Lower leg skin (tissue), 4 donors: ENCODE measurements around the gene SYTL1. TPM values are rescaled to one million over a fixed set of nuclear protein-coding genes. Genes with fewer than 3 reads are reported as not detected.

Experiments used
- DNase-seq, 2 donors: peaks; one replicate each; pipeline ENCODE4 v3.0.0-alpha.2; 2019; ENCODE audit warnings: low spot score in 2 of 2
- H3K4me3 ChIP-seq: fragments of 200-600 bp; sonication (generic); 2 replicates; pipeline ENCODE4 v1.5.1; 2017; ENCODE audit warnings: mild to moderate bottlenecking, low read depth; ENCODE audit not compliant: poor library complexity, severe bottlenecking
- POLR2A ChIP-seq, 2 donors: fragments of 450-650 bp; IDR thresholded peaks; one replicate each; pipeline ENCODE4 v1.6.1; 2016 to 2017; ENCODE audit warnings: antibody characterized with exemption in 2 of 2, mild to moderate bottlenecking in 1 of 2, moderate library complexity in 1 of 2
- WGBS, 2 donors: methylation state at CpG; one replicate each; pipeline ENCODE4 v1.1.5; 2018; 5-methylcytosine and 5-hydroxymethylcytosine counted together
- intact Hi-C: fragments of 100-400 bp; cut with DNase I; formaldehyde crosslinking; loops from one replicate; pipeline ENCODE4 v1.15.0; 2023; ENCODE audit warnings: low total_unique reads
- total RNA-seq, 4 donors: library from RNA; depleted of rRNA; stranded (reverse); fragments of >200 nt; gene quantifications; one replicate each; pipeline ENCODE4 v1.1.0, GENCODE V29; 2016
- TF ChIP-seq, protein P1 (sequence below), 3 donors: fragments of 450-650 bp; IDR thresholded peaks; one replicate each; pipeline ENCODE4 v1.5.1; 2016; ENCODE audit warnings: antibody characterized with exemption in 3 of 3, mild to moderate bottlenecking in 3 of 3, moderate library complexity in 2 of 3

Gene SYTL1
- total RNA-seq, 4 donors from 2014 or later, result 183 to 231 (median 219) TPM

DNA sequence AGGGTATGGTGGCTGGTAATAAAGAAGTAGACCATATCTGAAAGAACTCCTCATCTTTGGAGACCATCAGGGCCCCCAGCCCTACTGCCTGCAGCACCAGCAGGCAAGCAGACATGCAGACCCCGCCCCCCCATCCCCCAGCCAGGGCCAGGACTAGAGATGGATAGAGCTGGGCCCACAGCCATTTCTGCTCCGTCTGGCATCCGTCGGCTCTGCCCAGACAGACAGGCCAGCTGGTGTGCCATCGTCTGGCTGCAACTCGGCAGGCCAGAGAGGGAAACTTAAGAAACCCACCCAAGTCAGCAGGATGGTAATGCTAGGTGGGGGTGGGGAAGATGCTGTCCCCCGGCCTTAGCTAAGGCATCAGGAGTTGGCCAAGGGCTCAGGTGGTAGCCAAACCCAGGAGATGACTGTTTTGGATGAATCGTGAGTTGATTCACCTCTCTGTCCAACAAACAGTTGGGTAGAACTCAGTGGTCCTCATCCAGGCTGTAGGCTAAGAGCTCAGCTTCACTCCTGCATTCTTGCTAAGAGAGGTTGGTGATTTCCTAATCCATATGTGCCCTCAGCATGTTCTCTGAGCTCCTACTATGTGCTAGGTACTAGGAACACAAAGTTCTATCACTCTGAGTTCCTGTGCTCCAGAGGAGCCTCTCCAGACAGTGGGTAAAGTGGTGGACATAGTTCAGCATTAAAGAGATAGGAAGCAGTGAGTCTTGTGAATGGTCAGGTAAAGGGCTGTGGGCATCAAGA, 43.0 kb upstream of the SYTL1 start:
- intact Hi-C loops, result loop anchor here (10.0 kb wide), 1 partner anchor 306 kb away; the partner anchor contains the start of gene AHDC1
- TF ChIP-seq, protein P1, sequence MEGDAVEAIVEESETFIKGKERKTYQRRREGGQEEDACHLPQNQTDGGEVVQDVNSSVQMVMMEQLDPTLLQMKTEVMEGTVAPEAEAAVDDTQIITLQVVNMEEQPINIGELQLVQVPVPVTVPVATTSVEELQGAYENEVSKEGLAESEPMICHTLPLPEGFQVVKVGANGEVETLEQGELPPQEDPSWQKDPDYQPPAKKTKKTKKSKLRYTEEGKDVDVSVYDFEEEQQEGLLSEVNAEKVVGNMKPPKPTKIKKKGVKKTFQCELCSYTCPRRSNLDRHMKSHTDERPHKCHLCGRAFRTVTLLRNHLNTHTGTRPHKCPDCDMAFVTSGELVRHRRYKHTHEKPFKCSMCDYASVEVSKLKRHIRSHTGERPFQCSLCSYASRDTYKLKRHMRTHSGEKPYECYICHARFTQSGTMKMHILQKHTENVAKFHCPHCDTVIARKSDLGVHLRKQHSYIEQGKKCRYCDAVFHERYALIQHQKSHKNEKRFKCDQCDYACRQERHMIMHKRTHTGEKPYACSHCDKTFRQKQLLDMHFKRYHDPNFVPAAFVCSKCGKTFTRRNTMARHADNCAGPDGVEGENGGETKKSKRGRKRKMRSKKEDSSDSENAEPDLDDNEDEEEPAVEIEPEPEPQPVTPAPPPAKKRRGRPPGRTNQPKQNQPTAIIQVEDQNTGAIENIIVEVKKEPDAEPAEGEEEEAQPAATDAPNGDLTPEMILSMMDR (IDR thresholded peaks at IDR 0.05), result no peak
- no peak for TF ChIP-seq POLR2A (IDR thresholded peaks at IDR 0.05)
- no peak overlapping the region for H3K4me3 ChIP-seq
- peak in 1 of 2 donors; percentile 34 for DNase-seq
- WGBS, 2 donors, result 77 to 83% methylated on average over 8 of the region's 8 CpGs

- no peak for TF ChIP-seq POLR2A (IDR thresholded peaks at IDR 0.05)
- TF ChIP-seq, protein P1 (IDR thresholded peaks at IDR 0.05), result no peak
- peak in 1 of 2 donors; percentile 86 for DNase-seq
- 54 to 66% methylated on average over 13 to 14 of the region's 14 CpGs for WGBS, 2 donors
- H3K4me3 ChIP-seq, result no peak overlapping the region
- intact Hi-C loops, result loop anchor here (2.0 to 10.0 kb wide), 3 partner anchors 95 to 365 kb away; partner anchors contain the start of gene AHDC1
Measured at GRCh38 chr1:27299385-27300271, 42.2 kb upstream of the SYTL1 start.

DNA sequence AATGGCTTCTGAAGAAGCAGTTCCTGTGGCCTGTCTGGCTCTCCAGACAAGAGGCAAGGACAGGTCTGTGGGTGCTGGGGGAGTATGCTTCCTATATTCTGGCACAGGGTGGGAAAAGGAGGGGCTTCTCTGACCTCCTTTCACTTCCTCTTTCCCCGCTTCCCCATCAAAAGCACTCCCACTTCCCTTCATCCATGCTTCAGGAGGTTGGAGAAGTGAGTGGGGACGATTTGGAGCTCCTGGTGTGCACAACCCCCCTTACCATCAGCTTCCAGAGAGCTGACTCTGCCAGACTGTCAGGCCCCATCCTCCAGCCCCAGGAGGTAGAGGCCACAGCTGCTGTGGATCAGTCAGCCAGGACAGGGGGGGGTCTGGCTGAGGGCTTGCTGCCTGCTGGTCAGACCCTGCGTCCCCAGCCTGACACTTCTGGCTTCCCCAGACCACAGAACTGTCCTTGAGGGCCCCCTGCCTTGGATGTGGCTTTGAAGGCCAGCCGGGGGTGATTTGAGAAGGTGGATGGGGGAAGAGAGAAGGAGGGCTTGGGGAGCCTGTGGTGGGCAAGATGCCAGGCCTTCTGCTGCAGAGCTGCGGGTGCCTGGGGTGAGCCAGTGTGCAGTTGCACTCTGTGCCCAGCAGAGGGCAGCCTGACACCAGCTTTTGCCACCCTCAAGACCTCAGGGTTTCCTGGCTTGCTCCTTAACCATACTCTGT, 41.3 kb upstream of the SYTL1 start:
- H3K4me3 ChIP-seq, result no peak overlapping the region
- intact Hi-C loops, result loop anchor here (2.0 to 10.0 kb wide), 2 partner anchors 94 to 364 kb away; no protein-coding TSS in a partner anchor
- WGBS, 2 donors, result 42 to 45% methylated on average over 5 of the region's 5 CpGs
- no peak for TF ChIP-seq POLR2A (IDR thresholded peaks at IDR 0.05)
- TF ChIP-seq, protein P1 (IDR thresholded peaks at IDR 0.05), result peak in 1 of 3 donors; percentile 90
- peak; percentile 78 to 96 for DNase-seq

- H3K4me3 ChIP-seq, result no peak overlapping the region
- no peak for TF ChIP-seq POLR2A (IDR thresholded peaks at IDR 0.05)
- TF ChIP-seq, protein P1 (IDR thresholded peaks at IDR 0.05), result no peak
- 80 to 82% methylated on average over 8 of the region's 8 CpGs for WGBS, 2 donors
- DNase-seq, result no peak
- intact Hi-C loops, result loop anchor here (2.0 to 10.0 kb wide), 2 partner anchors 94 to 364 kb away; no protein-coding TSS in a partner anchor
Measured at GRCh38 chr1:27301052-27301422, 40.8 kb upstream of the SYTL1 start.

GRCh38 chr1:27301582-27302199, 40.1 kb upstream of the SYTL1 start:
- no peak overlapping the region for H3K4me3 ChIP-seq
- intact Hi-C loops, result loop anchor here (2.0 to 10.0 kb wide), 2 partner anchors 93 to 363 kb away; no protein-coding TSS in a partner anchor
- TF ChIP-seq, protein P1 (IDR thresholded peaks at IDR 0.05), result no peak
- TF ChIP-seq POLR2A (IDR thresholded peaks at IDR 0.05), result no peak
- DNase-seq, result no peak
- 83 to 87% methylated on average over 10 of the region's 10 CpGs for WGBS, 2 donors
